ENCODE results near the gene SPARC. TPM values are rescaled to one million over a fixed set of nuclear protein-coding genes. Genes with fewer than 3 reads are reported as not detected.

Gene SPARC
- 955 and 1,238 TPM in 2 replicates for total RNA-seq (2014; rRNA removed; shearing (Covaris generic))
- 969 and 1,116 TPM in 2 replicates for polyA plus RNA-seq (2015; cell fraction: cytosol; rRNA removed)
- polyA plus RNA-seq (2015; cell fraction: nucleus; rRNA removed), result 1,737 and 2,034 TPM in 2 replicates

GRCh38 chr5:151686674-151687407 is at the start of gene SPARC:
TSS of gene SPARC (minus strand) at chr5:151686915. CDS start at chr5:151676188, 10,727 bp downstream.
- peak; percentile 98 for DNase-seq (ENCODE audit: low read depth)

GRCh38 chr5:151735646-151736045 is 48.9 kb upstream of the SPARC start:
- no peak for DNase-seq (ENCODE audit: low read depth)

GRCh38 chr5:151734064-151734408 is 47.3 kb upstream of the SPARC start:
- no peak for DNase-seq (ENCODE audit: low read depth)

- DNase-seq (ENCODE audit: low read depth), result no peak
Measured at GRCh38 chr5:151733358-151734063, 46.8 kb upstream of the SPARC start.

- no peak for DNase-seq (ENCODE audit: low read depth)
Measured at GRCh38 chr5:151730381-151730780, 43.7 kb upstream of the SPARC start.

GRCh38 chr5:151729597-151729996 is 42.9 kb upstream of the SPARC start:
- DNase-seq (ENCODE audit: low read depth), result peak; percentile 47

GRCh38 chr5:151724360-151724759 is 37.6 kb upstream of the SPARC start:
- DNase-seq (ENCODE audit: low read depth), result no peak

GRCh38 chr5:151722546-151722945 is 35.8 kb upstream of the SPARC start:
- no peak for DNase-seq (ENCODE audit: low read depth)

GRCh38 chr5:151721812-151722391 is 35.2 kb upstream of the SPARC start:
- no peak for DNase-seq (ENCODE audit: low read depth)

GRCh38 chr5:151721087-151721646 is 34.5 kb upstream of the SPARC start:
- DNase-seq (ENCODE audit: low read depth), result no peak

GRCh38 chr5:151720215-151720614 is 33.5 kb upstream of the SPARC start:
- DNase-seq (ENCODE audit: low read depth), result no peak

- DNase-seq (ENCODE audit: low read depth), result peak; percentile 60
Measured at GRCh38 chr5:151719228-151720000, 32.7 kb upstream of the SPARC start.

- DNase-seq (ENCODE audit: low read depth), result no peak
Measured at GRCh38 chr5:151718646-151719045, 31.9 kb upstream of the SPARC start.

GRCh38 chr5:151718153-151718552 is 31.4 kb upstream of the SPARC start:
- DNase-seq (ENCODE audit: low read depth), result no peak

GRCh38 chr5:151717416-151717815 is 30.7 kb upstream of the SPARC start:
- no peak for DNase-seq (ENCODE audit: low read depth)

GRCh38 chr5:151709109-151709735 is 22.5 kb upstream of the SPARC start:
- DNase-seq (ENCODE audit: low read depth), result no peak

- peak; percentile 46 for DNase-seq (ENCODE audit: low read depth)
Measured at GRCh38 chr5:151708126-151708525, 21.4 kb upstream of the SPARC start.

GRCh38 chr5:151707567-151707966 is 20.9 kb upstream of the SPARC start:
- no peak for DNase-seq (ENCODE audit: low read depth)

- peak; percentile 86 for DNase-seq (ENCODE audit: low read depth)
Measured at GRCh38 chr5:151706906-151707305, 20.2 kb upstream of the SPARC start.

GRCh38 chr5:151703780-151704179 is 17.1 kb upstream of the SPARC start:
- no peak for DNase-seq (ENCODE audit: low read depth)

GRCh38 chr5:151703227-151703626 is 16.5 kb upstream of the SPARC start:
- no peak for DNase-seq (ENCODE audit: low read depth)

All from HT1080 (cell line).